NB4 (cell line): ENCODE data around the gene PARD3.
"Not testable (repeated sequence)": the region's sequence is repeated elsewhere in the genome, so short reads cannot be mapped to it uniquely, and the experiment has no call there.

ENCODE experiments used
- MAX ChIP-seq: IDR thresholded peaks from 2 replicates; pipeline ENCODE4 v1.6.1; 2011; ENCODE audit warnings: low read depth, low read length
- MYC ChIP-seq: IDR thresholded peaks from 2 replicates; pipeline ENCODE4 v1.6.1; 2011; ENCODE audit warnings: low read depth, low read length
- POLR2A ChIP-seq: IDR thresholded peaks from 2 replicates; pipeline ENCODE4 v1.6.1; 2011; ENCODE audit warnings: mild to moderate bottlenecking; ENCODE audit not compliant: insufficient read length; ENCODE audit errors: extremely low read depth
- TF ChIP-seq, protein P1 (sequence below): IDR thresholded peaks from one replicate; pipeline ENCODE4 v1.5.1; 2012; ENCODE audit warnings: low read depth, low read length

DNA sequence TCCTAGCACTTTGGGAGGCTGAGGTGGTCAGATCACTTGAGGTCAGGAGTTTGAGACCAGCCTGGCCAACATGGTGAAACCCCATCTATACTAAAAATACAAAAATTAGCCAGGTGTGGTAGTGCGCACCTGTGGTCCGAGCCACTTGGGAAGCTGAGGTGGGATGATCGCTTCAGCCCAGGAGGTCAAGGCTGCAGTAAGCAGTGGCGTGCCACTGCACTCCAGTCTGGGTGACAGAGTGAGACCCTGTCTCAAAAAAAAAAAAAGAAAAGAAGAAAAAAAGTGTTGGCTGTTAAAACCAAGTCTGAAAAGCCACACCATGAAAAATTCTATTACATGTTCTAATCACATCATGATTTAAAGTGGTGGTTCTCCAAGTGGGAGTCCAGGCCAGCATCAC lies 108.1 kb downstream of the PARD3 start:
- TF ChIP-seq, protein P1, sequence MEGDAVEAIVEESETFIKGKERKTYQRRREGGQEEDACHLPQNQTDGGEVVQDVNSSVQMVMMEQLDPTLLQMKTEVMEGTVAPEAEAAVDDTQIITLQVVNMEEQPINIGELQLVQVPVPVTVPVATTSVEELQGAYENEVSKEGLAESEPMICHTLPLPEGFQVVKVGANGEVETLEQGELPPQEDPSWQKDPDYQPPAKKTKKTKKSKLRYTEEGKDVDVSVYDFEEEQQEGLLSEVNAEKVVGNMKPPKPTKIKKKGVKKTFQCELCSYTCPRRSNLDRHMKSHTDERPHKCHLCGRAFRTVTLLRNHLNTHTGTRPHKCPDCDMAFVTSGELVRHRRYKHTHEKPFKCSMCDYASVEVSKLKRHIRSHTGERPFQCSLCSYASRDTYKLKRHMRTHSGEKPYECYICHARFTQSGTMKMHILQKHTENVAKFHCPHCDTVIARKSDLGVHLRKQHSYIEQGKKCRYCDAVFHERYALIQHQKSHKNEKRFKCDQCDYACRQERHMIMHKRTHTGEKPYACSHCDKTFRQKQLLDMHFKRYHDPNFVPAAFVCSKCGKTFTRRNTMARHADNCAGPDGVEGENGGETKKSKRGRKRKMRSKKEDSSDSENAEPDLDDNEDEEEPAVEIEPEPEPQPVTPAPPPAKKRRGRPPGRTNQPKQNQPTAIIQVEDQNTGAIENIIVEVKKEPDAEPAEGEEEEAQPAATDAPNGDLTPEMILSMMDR: not testable (repeated sequence)
- not testable (repeated sequence) for TF ChIP-seq MAX, POLR2A, MYC
